ENCODE measurements around the gene DPH1. TPM values are rescaled to one million over a fixed set of nuclear protein-coding genes. Genes with fewer than 3 reads are reported as not detected.

DPH1 gene
- total RNA-seq, 5 donors from 2014 or later (not counting 1 experiment from before 2014, with no cell fraction given): 84.6 to 116 (median 94.2) TPM

- Histone ChIP-seq H3K4me3 (ENCODE audit: control insufficient read depth in 1 of 2, extremely low read depth in 1 of 2, low read length in 1 of 2) (no peak overlapping the region), H3K36me3 (ENCODE audit: control insufficient read depth in 2 of 2, extremely low read depth in 1 of 2, insufficient read depth in 1 of 2, low read length in 1 of 2) (peaks cover 16 to 44% of the 10 kb centered on the region in 2 donors), H3K27ac (ENCODE audit: low read length) (no peak overlapping the region), H3K27me3 (replicated peaks in 1 of 2; ENCODE audit: control insufficient read depth in 2 of 2, extremely low read depth in 1 of 2, insufficient read depth in 2 of 2, low read length in 1 of 2) (no peaks in the 10 kb centered on the region), H3K4me1 (ENCODE audit: control insufficient read depth in 1 of 2, extremely low read depth in 1 of 2, insufficient read depth in 2 of 2, low read length in 2 of 2) (peaks cover 0 to 4% of the 10 kb centered on the region in 2 experiments), H3K9me3 (no peaks in the 10 kb centered on the region)
- Mint-ChIP-seq H3K4me1 (peaks cover 0 to 4% (median 0%) of the 10 kb centered on the region in 3 donors), H3K27ac (no peak overlapping the region), H3K9me3 (no peaks in the 10 kb centered on the region), H3K4me3 (no peak overlapping the region), H3K27me3 (no peaks in the 10 kb centered on the region), H3K36me3 (peaks cover 59% of the 10 kb centered on the region)
- ChIA-PET CTCF (no interaction called here), POLR2A (interaction anchor here in 1 of 2 donors (0.6 kb wide), 1 partner anchor 200 kb away, joined by 3 read pairs; no protein-coding TSS in a partner anchor)
- WGBS (ENCODE audit: insufficient coverage): 91% methylated on average over 15 of the region's 17 CpGs
- DNase-seq: no peak
- ATAC-seq (replicated peaks in 1 of 4): no peak
These were observed 46.4 kb downstream of the DPH1 start for GRCh38 chr17:2076087-2076984.

GRCh38 chr17:2077040-2077439, 47.1 kb downstream of the DPH1 start:
- Histone ChIP-seq H3K27ac (ENCODE audit: low read length) (no peak overlapping the region), H3K4me3 (ENCODE audit: control insufficient read depth in 1 of 2, extremely low read depth in 1 of 2, low read length in 1 of 2) (no peak overlapping the region), H3K9me3 (no peaks in the 10 kb centered on the region), H3K36me3 (ENCODE audit: control insufficient read depth in 2 of 2, extremely low read depth in 1 of 2, insufficient read depth in 1 of 2, low read length in 1 of 2) (peaks cover 16 to 47% of the 10 kb centered on the region in 2 donors), H3K27me3 (replicated peaks in 1 of 2; ENCODE audit: control insufficient read depth in 2 of 2, extremely low read depth in 1 of 2, insufficient read depth in 2 of 2, low read length in 1 of 2) (no peaks in the 10 kb centered on the region), H3K4me1 (ENCODE audit: control insufficient read depth in 1 of 2, extremely low read depth in 1 of 2, insufficient read depth in 2 of 2, low read length in 2 of 2) (peaks cover 0 to 4% of the 10 kb centered on the region in 2 experiments)
- ChIA-PET POLR2A (no interaction called here), CTCF (no interaction called here)
- H3K27ac Mint-ChIP-seq: no peak overlapping the region
- no peak for DNase-seq
- peaks cover 0 to 8% (median 5%) of the 10 kb centered on the region in 3 donors for H3K4me1 Mint-ChIP-seq
- H3K27me3 Mint-ChIP-seq: no peaks in the 10 kb centered on the region
- peaks cover 58% of the 10 kb centered on the region for H3K36me3 Mint-ChIP-seq
- ATAC-seq (replicated peaks in 1 of 4): no peak
- H3K4me3 Mint-ChIP-seq: no peak overlapping the region
- WGBS (ENCODE audit: insufficient coverage): 97% methylated on average over 7 of the region's 8 CpGs
- H3K9me3 Mint-ChIP-seq: no peaks in the 10 kb centered on the region

- H3K4me1 ChIP-seq (ENCODE audit: control insufficient read depth in 1 of 2, extremely low read depth in 1 of 2, insufficient read depth in 2 of 2, low read length in 2 of 2): peaks cover 0 to 2% of the 10 kb centered on the region in 2 experiments
- Mint-ChIP-seq H3K27ac (no peak overlapping the region), H3K4me3 (no peak overlapping the region), H3K27me3 (no peaks in the 10 kb centered on the region), H3K36me3 (peaks cover 70% of the 10 kb centered on the region), H3K9me3 (no peaks in the 10 kb centered on the region), H3K4me1 (peaks cover 6 to 19% (median 6%) of the 10 kb centered on the region in 3 donors)
- CTCF ChIA-PET: no interaction called here
- no peak overlapping the region for H3K27ac ChIP-seq (ENCODE audit: low read length)
- H3K36me3 ChIP-seq (ENCODE audit: control insufficient read depth in 2 of 2, extremely low read depth in 1 of 2, insufficient read depth in 1 of 2, low read length in 1 of 2): peaks cover 16 to 57% of the 10 kb centered on the region in 2 donors
- ATAC-seq (replicated peaks in 1 of 4) (peak in 1 of 4 experiments; percentile 42), DNase-seq (no peak)
- H3K27me3 ChIP-seq (replicated peaks in 1 of 2; ENCODE audit: control insufficient read depth in 2 of 2, extremely low read depth in 1 of 2, insufficient read depth in 2 of 2, low read length in 1 of 2): no peaks in the 10 kb centered on the region
- POLR2A ChIA-PET: no interaction called here
- 81% methylated on average over 7 of the region's 9 CpGs for WGBS (ENCODE audit: insufficient coverage)
- no peaks in the 10 kb centered on the region for H3K9me3 ChIP-seq
- no peak overlapping the region for H3K4me3 ChIP-seq (ENCODE audit: control insufficient read depth in 1 of 2, extremely low read depth in 1 of 2, low read length in 1 of 2)
These were observed 51.6 kb downstream of the DPH1 start for GRCh38 chr17:2081564-2081963.

- ChIA-PET POLR2A (no interaction called here), CTCF (no interaction called here)
- peaks cover 72% of the 10 kb centered on the region for H3K36me3 Mint-ChIP-seq
- no peak for ATAC-seq (replicated peaks in 1 of 4)
- H3K4me1 ChIP-seq (ENCODE audit: control insufficient read depth in 1 of 2, extremely low read depth in 1 of 2, insufficient read depth in 2 of 2, low read length in 2 of 2): peaks cover 5 to 6% of the 10 kb centered on the region in 2 experiments
- H3K27me3 ChIP-seq (replicated peaks in 1 of 2; ENCODE audit: control insufficient read depth in 2 of 2, extremely low read depth in 1 of 2, insufficient read depth in 2 of 2, low read length in 1 of 2): no peaks in the 10 kb centered on the region
- peaks cover 16 to 53% of the 10 kb centered on the region in 2 donors for H3K36me3 ChIP-seq (ENCODE audit: control insufficient read depth in 2 of 2, extremely low read depth in 1 of 2, insufficient read depth in 1 of 2, low read length in 1 of 2)
- no peaks in the 10 kb centered on the region for H3K9me3 ChIP-seq
- no peak overlapping the region for H3K4me3 ChIP-seq (ENCODE audit: control insufficient read depth in 1 of 2, extremely low read depth in 1 of 2, low read length in 1 of 2)
- WGBS (ENCODE audit: insufficient coverage): 75% methylated on average over 7 of the region's 9 CpGs
- peaks cover 12 to 26% (median 13%) of the 10 kb centered on the region in 3 donors for H3K4me1 Mint-ChIP-seq
- H3K27ac Mint-ChIP-seq: no peak overlapping the region
- H3K9me3 Mint-ChIP-seq: no peaks in the 10 kb centered on the region
- no peak overlapping the region for H3K4me3 Mint-ChIP-seq
- H3K27ac ChIP-seq (ENCODE audit: low read length): no peak overlapping the region
- DNase-seq: no peak
- H3K27me3 Mint-ChIP-seq: no peaks in the 10 kb centered on the region
These were observed 52.2 kb downstream of the DPH1 start for GRCh38 chr17:2082003-2082781.

GRCh38 chr17:2083613-2084035, 53.7 kb downstream of the DPH1 start:
- H3K4me1 ChIP-seq (ENCODE audit: control insufficient read depth in 1 of 2, extremely low read depth in 1 of 2, insufficient read depth in 2 of 2, low read length in 2 of 2): peaks cover 20% of the 10 kb centered on the region in 2 experiments
- 33% methylated on average over 6 of the region's 7 CpGs for WGBS (ENCODE audit: insufficient coverage)
- peaks cover 27 to 40% (median 27%) of the 10 kb centered on the region in 3 donors for H3K4me1 Mint-ChIP-seq

GRCh38 chr17:2084036-2084765, 54.2 kb downstream of the DPH1 start:
- no peak for ATAC-seq (replicated peaks in 1 of 4)

More at GRCh38 chr17:2083613-2084035, 53.7 kb downstream of the DPH1 start:
- DNase-seq: peak in 1 of 35 experiments; percentile 42
- ChIA-PET POLR2A (no interaction called here), CTCF (no interaction called here)
- Histone ChIP-seq H3K4me3 (ENCODE audit: control insufficient read depth in 1 of 2, extremely low read depth in 1 of 2, low read length in 1 of 2) (no peak overlapping the region), H3K27ac (ENCODE audit: low read length) (no peak overlapping the region), H3K27me3 (replicated peaks in 1 of 2; ENCODE audit: control insufficient read depth in 2 of 2, extremely low read depth in 1 of 2, insufficient read depth in 2 of 2, low read length in 1 of 2) (no peaks in the 10 kb centered on the region), H3K9me3 (no peaks in the 10 kb centered on the region), H3K36me3 (ENCODE audit: control insufficient read depth in 2 of 2, extremely low read depth in 1 of 2, insufficient read depth in 1 of 2, low read length in 1 of 2) (peaks cover 16 to 44% of the 10 kb centered on the region in 2 donors)
- H3K9me3 Mint-ChIP-seq: no peaks in the 10 kb centered on the region
- H3K4me3 Mint-ChIP-seq: no peak overlapping the region
- peak overlapping the region; percentile 19 to 24 for H3K27ac Mint-ChIP-seq
- no peaks in the 10 kb centered on the region for H3K27me3 Mint-ChIP-seq
- ATAC-seq (replicated peaks in 1 of 4): no peak
- peaks cover 60% of the 10 kb centered on the region for H3K36me3 Mint-ChIP-seq

More at GRCh38 chr17:2084036-2084765, 54.2 kb downstream of the DPH1 start:
- H3K27ac Mint-ChIP-seq: peak overlapping the region in 1 of 2 donors; percentile 62
- H3K4me3 Mint-ChIP-seq: no peak overlapping the region
- H3K36me3 Mint-ChIP-seq: peaks cover 56% of the 10 kb centered on the region
- no peaks in the 10 kb centered on the region for H3K27me3 Mint-ChIP-seq
- Histone ChIP-seq H3K27me3 (replicated peaks in 1 of 2; ENCODE audit: control insufficient read depth in 2 of 2, extremely low read depth in 1 of 2, insufficient read depth in 2 of 2, low read length in 1 of 2) (no peaks in the 10 kb centered on the region), H3K27ac (ENCODE audit: low read length) (no peak overlapping the region), H3K4me3 (ENCODE audit: control insufficient read depth in 1 of 2, extremely low read depth in 1 of 2, low read length in 1 of 2) (no peak overlapping the region), H3K9me3 (no peaks in the 10 kb centered on the region), H3K4me1 (ENCODE audit: control insufficient read depth in 1 of 2, extremely low read depth in 1 of 2, insufficient read depth in 2 of 2, low read length in 2 of 2) (peaks cover 26% of the 10 kb centered on the region in 2 experiments), H3K36me3 (ENCODE audit: control insufficient read depth in 2 of 2, extremely low read depth in 1 of 2, insufficient read depth in 1 of 2, low read length in 1 of 2) (peaks cover 16 to 41% of the 10 kb centered on the region in 2 donors)
- CTCF ChIA-PET: no interaction called here
- POLR2A ChIA-PET: no interaction called here
- H3K9me3 Mint-ChIP-seq: no peaks in the 10 kb centered on the region
- no peak for DNase-seq
- H3K4me1 Mint-ChIP-seq: peaks cover 33 to 46% (median 33%) of the 10 kb centered on the region in 3 donors
- WGBS (ENCODE audit: insufficient coverage): 88% methylated on average over 5 of the region's 8 CpGs
